ENCODE data around the gene GPR32.
"Not testable (repeated sequence)": the region's sequence is repeated elsewhere in the genome, so short reads cannot be mapped to it uniquely, and the experiment has no call there.

The GPR32 gene

DNA sequence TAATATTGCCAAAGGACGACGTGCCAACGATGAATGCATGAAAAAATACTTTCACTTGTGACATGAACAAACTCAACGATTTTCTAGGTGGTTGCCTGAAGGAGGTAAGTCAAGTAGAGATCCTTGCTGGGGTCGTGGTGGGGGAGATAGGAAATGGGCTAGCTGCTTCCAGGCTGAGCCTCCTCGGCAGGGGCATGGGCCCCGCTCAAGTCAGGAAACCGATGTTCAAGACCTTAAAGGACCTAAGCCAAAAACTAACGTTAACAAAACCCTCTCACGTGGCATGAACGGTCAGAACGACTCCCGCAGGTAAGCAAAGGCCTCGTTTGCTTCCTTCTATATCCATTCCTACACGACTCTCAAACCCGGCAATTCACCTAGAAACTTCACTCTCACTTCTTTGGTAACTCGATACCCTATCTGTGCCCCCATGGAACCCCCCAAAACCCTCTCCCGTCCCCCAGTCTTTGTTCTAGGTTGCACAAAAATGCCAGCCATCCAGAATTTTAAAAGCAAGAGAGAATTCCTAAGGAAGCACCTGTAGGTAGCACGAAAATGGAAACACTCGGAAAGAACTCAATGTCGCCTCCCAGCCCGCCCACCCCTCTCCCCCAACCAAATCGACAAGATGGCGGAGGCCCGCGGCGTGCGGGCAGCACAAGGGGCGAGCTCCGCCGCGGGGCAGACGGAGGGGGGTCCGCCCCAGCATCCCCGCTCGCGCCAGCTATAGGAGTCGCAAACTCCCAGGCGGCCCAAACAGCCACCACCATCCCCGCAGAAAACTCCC, 33.6 kb downstream of the GPR32 start:
- DNase-seq (ENCODE audit: low spot score), result no peak

DNA sequence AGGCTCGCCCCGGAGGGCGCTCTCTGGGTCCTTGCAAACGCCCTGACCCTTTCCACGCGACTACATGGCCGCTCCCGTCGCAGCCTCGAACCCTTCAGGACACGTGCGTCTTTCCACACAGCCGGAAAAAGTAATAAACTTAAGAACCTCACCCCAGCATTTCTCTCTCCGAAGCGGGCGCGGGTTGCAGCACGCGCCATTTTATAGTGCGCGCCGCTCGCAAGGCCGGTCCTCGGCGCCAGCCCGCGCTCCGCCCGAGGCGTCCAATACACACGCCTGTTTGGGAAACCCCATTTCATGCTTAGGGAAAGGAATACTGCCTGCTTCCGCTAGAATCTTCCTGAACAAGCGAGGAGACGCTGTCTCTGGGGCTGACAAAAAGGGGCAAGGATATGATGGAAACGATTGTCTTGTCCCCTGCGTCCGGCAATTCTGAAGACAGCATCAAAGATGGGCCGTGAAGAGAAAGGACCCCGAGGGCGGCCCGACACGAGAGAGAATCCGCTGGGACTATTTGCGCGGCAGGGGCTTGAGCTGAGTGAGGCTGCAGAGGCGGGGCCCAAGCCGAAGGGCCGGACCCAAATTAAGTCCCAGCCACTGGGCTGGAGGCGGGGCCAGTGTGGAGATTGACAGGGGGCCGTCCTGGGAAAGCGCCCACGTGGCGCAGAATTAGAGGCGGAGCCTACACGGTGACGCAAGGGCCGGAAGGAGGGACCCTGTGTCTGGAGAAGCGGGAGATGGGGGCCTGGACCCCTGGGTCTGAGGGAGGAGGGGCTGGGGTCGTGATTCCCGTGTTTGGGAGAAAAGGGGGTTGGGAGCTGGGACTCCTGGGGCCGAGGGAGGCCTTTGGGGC, 34.4 kb downstream of the GPR32 start:
- peak; percentile 99 for DNase-seq (ENCODE audit: low spot score)

DNA sequence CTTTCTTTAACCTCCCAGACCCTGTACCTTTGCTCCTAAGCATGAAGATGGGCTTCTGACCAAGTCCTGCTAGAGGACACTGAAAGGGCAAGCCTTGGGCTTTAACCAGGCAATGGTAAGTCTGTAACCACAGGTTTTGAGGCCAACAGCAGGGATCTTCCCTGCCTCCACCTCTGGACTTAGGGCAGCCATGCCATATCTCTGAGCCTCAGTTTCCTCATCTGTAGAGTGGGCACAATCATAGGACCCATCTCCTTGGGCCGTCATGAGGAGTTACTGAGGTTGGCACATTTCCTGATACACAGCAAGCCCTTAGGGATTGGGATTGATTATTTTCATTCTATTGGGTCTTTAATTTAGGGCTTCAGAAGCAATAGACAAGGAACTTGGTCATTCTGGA, 38.6 kb downstream of the GPR32 start:
- DNase-seq (ENCODE audit: low spot score), result no peak

DNA sequence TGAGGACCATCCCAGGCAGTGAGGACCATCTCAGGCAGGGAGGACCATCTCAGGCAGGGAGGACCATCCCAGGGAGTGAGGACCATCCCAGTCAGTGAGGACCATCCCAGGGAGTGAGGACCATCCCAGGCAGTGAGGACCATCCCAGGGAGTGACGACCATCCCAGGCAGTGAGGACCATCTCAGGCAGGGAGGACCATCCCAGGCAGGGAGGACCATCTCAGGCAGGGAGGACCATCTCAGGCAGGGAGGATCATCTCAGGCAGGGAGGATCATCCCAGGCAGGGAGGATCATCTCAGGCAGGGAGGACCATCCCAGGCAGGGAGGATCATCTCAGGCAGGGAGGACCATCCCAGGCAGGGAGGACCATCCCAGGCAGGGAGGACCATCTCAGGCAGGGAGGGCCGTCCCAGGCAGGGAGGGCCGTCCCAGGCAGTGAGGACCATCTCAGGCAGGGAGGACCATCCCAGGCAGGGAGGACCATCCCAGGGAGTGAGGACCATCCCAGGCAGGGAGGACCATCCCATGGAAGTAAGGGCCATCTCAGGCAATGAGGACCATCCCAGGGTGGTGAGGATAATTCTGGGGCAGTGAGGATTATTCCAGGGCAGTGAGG, 41.5 kb downstream of the GPR32 start:
- DNase-seq (ENCODE audit: low spot score), result not testable (repeated sequence)

DNA sequence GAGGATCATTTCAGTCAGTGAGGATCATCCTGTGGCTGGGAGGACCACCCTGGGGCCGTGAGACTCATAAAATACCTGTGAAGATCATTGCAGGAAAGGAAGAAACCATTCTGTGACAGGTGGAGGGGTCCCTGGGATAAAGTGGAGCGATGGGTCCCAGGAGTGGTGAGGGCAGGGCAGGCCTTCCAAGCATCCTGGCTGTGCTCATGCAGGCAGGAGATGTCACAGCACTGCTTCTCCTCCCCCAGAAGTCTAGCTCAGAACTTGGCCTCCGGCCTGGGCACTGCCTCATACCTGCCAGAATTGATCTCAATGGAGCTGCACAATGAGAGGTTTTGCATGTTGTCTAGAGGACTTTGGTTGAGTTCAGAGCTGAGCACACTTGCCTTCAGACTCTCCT, 42.2 kb downstream of the GPR32 start:
- no peak for DNase-seq (ENCODE audit: low spot score)

DNA sequence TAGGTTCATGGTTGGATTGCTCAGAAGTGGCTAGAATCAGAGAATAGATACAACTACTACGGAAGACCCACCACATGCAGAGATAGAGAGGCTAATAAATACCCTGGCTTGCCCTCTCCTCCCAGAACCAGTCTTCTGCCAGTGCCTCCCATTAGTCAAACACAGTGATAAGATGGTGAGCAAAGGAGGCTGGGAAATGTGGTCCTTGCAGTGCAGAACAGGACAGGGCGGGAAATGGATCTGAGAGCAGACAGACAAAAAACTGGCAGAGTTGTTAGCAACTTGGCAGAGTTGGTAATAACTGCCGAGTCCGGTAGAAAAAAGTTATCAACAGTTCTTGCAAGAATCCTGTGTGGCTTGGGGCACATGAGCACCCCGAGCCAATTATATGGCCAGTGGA, 44.6 kb downstream of the GPR32 start:
- DNase-seq (ENCODE audit: low spot score), result no peak

DNA sequence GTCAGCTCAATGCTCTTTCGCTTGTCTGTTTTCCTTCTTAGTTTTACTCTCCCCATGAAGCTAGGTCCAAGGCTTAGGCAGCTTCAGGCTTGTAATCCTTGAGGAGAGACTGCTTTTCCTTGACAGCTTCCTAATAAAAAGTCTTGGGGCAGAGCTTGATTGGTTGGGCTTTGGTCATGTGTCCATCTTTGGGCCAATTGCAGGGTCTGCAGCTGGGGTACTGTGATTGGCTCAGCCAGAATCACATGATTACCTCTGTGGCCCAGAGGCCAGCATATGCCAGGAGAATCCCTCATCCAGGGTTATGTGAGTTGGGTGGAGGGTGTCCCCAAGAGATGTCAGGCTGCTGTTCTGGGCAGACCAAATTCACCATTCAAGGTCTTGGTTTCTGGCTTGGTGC, 45.2 kb downstream of the GPR32 start:
- DNase-seq (ENCODE audit: low spot score), result no peak

DNA sequence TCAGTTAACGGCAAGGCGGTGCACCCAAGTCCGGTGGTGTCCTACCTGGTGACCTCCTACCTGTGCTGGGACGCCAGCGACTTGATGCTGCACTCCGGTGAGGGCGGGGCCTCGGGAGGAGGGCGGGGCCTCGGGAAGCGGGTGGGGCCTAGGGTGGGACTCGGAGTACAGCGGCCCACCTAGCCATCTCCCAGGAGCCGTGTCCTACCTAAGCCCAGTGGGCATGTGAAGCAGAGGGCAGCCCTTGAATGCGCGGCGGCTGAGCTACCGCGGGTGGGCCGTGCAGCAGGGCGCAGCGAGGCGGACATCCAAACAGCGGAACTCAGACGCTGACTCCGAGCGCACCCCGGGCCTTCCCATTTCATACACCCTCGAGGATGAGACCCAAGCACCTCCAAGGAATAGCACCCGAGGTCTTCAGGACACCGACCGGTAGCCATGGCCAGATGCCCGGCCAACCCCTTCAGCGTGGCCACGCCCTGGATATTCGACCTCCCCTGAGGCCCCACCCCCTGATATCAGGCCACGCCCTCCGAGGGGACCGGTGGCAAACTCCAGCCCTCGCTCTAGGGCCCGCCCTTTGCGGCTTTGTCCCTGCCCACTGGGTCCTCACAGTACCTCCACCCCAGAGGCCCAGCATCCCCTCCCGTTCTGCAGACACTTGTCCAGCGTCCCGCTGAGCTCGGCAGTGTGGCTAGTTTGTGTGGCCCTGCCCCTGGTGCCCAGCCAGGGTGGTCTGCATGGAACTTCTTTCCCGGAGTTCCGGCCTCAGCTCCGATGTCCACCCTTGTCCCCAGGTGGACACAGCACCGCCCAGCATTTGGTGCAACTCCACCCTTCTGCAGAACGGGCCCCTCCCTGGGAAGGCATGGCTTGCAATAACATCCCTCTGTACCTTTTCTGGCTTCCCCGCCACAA, 47.9 kb downstream of the GPR32 start:
- peak; percentile 60 for DNase-seq (ENCODE audit: low spot score)

DNA sequence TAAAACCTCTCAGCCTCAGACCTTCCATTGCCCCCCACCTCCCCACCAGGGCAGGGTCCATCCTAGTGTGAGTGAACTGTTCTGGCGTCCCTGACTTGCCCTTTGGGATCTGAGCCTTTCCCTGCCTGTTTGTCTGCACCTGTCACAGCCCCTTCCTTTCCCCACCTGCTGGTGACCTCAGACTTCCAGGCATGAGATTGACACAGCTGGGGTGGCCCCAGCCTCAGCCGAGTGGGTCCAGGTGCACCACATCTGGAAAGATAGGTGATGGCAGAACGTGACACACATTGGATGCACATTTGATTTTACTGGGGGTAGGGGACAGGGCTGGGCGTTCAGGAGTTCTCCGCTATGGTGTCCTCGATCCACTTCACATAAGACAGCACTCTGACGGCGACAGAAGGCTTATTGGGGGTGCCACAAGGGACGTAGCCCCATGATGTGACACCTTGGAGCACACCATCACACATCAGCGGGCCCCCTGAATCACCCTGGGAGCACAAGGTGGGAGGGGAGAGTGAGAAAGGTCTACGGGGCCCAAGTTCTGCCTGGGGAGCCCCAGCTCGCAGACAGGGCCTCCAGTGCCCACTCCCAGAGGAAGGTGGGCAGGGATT, 48.7 kb downstream of the GPR32 start:
- no peak for DNase-seq (ENCODE audit: low spot score)

DNA sequence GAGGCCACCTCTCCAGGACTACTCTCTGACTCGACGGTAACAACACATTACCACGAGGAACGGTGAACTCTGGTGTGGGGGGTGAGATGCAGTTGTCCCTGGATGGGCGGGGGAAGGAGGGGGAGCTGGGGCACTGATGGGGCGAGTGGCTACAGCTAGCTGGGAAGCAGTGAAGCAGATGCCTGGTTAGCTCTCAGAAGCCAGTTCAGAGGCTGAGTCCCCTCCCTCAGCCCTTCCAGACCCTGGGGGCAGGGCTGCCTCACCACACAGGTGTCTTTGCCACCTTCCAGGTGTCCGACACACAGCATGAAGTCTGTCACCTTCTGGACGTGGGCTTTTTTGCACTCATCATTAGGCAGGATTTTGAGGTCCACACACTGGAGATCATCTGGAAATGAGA, 49.4 kb downstream of the GPR32 start:
- no peak for DNase-seq (ENCODE audit: low spot score)

DNA sequence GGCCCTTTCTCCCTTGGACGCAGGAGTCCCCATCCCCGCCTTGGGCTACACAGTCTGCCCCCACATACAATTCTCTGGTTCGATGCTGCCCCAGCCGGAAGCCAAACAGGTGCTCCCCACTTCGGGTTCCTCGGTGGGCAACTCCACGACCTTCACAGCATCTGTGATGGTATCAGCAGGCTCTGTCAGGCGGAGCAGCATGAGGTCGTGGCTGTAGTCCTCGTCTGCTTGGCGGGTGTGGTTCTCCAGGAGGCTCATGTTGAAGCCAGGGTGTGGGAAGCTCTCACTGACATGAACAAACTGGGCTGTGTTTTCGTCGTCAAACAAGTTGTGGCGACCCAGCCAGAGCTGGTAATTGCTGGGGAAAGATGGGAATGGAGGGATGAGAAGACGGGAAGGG, 49.8 kb downstream of the GPR32 start:
- no peak for DNase-seq (ENCODE audit: low spot score)

DNA sequence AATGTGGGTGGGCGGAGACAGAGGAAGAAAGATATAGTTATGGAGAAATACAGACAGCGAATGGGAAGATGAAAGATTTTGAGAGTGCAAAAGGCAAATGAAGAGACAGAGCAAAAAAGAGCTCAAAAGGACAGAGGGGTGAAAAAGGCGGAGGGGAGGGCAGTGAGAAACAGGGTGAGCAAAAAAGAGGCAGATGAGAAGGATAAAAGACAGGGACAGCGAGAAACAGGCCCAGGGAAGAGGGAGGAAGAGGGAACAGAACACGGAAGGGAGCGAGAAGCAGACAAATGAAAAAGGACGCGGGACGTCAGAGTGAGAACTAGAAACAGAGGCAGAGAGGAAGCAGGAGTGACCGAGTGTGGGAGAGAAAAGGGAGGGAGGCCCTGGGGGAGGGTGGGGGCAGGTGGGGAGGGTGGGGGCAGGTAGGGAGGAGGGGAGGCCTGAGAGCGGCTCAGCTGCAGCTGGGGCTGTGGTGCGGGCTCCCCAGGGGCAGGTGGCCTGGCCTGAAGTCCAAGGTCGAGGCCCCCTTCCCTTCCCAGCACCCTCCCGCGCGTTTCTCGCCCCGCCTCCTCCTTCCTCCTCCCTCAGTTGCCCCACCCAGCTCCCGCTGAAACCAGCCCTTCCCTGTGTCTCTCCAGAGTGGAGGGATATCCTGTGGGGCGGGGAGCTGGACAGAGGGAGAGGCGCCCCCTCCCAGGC, 50.4 kb downstream of the GPR32 start:
- no peak for DNase-seq (ENCODE audit: low spot score)

DNA sequence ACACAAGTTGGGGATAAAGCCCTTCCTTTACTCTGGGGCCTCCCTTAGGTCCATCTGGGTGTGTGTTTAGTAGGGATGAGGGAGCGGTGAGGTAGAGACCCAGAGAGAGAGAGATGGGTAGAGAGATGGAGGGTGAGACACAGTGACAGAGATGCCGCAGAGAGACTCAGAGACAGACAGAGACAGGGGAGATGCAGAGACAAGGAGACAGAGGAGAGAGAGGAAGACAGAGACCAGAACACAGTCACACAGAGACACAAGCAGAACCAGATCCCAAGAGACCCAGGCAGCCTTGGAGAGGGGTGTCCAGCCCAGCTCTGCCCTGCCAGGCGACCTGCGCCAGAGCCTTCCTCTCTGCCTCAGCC, 51.0 kb downstream of the GPR32 start:
- no peak for DNase-seq (ENCODE audit: low spot score)
